ENCODE data around the gene OR2B2.

Gene OR2B2

GRCh38 chr6:27892649-27893058 lies 19.5 kb downstream of the OR2B2 start:
- Histone ChIP-seq H3K36me3 (no peaks in the 10 kb centered on the region), H3K27ac (peak overlapping the region; percentile 35 to 50), H3K4me1 (peaks cover 0 to 33% (median 19%) of the 10 kb centered on the region in 4 donors), H3K27me3 (peaks cover 0 to 46% of the 10 kb centered on the region in 2 donors), H3K9me3 (no peaks in the 10 kb centered on the region), H3K4me3 (peak overlapping the region; percentile 68 to 87)
- intact Hi-C loops (cut with DNase I; ENCODE audit: low total_unique reads), result loop anchor here (10.0 kb wide), 2 partner anchors 418 to 708 kb away; partner anchors contain the start of gene ZNF184
- no peak for TF ChIP-seq CTCF (IDR thresholded peaks at IDR 0.05)
- DNase-seq, result no peak

GRCh38 chr6:27891320-27891875 lies 20.8 kb downstream of the OR2B2 start:
- Histone ChIP-seq H3K4me1 (peaks cover 0 to 33% (median 19%) of the 10 kb centered on the region in 4 donors), H3K27ac (no peak overlapping the region), H3K27me3 (peaks cover 0 to 50% of the 10 kb centered on the region in 2 donors), H3K36me3 (no peaks in the 10 kb centered on the region), H3K9me3 (no peaks in the 10 kb centered on the region), H3K4me3 (no peak overlapping the region)
- DNase-seq, result no peak
- TF ChIP-seq CTCF (IDR thresholded peaks at IDR 0.05), result no peak
- intact Hi-C loops (cut with DNase I; ENCODE audit: low total_unique reads), result loop anchor here (10.0 kb wide), 2 partner anchors 417 to 707 kb away; partner anchors contain the start of gene ZNF184

GRCh38 chr6:27890445-27891319 lies 21.5 kb downstream of the OR2B2 start:
- H3K27me3 ChIP-seq, result peaks cover 0 to 50% of the 10 kb centered on the region in 2 donors
- intact Hi-C loops (cut with DNase I; ENCODE audit: low total_unique reads), result loop anchor here (10.0 kb wide), 2 partner anchors 416 to 706 kb away; partner anchors contain the start of gene ZNF184
- DNase-seq, result no peak
- TF ChIP-seq CTCF (IDR thresholded peaks at IDR 0.05), result no peak
- no peak overlapping the region for H3K27ac ChIP-seq
- H3K36me3 ChIP-seq, result no peaks in the 10 kb centered on the region
- no peaks in the 10 kb centered on the region for H3K9me3 ChIP-seq
- peaks cover 0 to 33% (median 19%) of the 10 kb centered on the region in 4 donors for H3K4me1 ChIP-seq
- H3K4me3 ChIP-seq, result peak overlapping the region; percentile 27 to 45

GRCh38 chr6:27889628-27890444 lies 22.4 kb downstream of the OR2B2 start:
- no peak for TF ChIP-seq CTCF (IDR thresholded peaks at IDR 0.05)
- no peak for DNase-seq
- H3K9me3 ChIP-seq, result no peaks in the 10 kb centered on the region
- H3K4me3 ChIP-seq, result peak overlapping the region; percentile 27 to 45
- H3K36me3 ChIP-seq, result no peaks in the 10 kb centered on the region
- intact Hi-C loops (cut with DNase I; ENCODE audit: low total_unique reads), result loop anchor here (10.0 kb wide), 2 partner anchors 415 to 705 kb away; partner anchors contain the start of gene ZNF184
- H3K27me3 ChIP-seq, result peaks cover 0 to 57% of the 10 kb centered on the region in 2 donors
- H3K27ac ChIP-seq, result no peak overlapping the region
- peaks cover 0 to 33% (median 19%) of the 10 kb centered on the region in 4 donors for H3K4me1 ChIP-seq

GRCh38 chr6:27889275-27889627 lies 22.9 kb downstream of the OR2B2 start:
- no peak for DNase-seq
- Histone ChIP-seq H3K27me3 (peaks cover 0 to 58% of the 10 kb centered on the region in 2 donors), H3K4me1 (peaks cover 0 to 33% (median 19%) of the 10 kb centered on the region in 4 donors), H3K27ac (no peak overlapping the region), H3K4me3 (no peak overlapping the region), H3K9me3 (no peaks in the 10 kb centered on the region), H3K36me3 (no peaks in the 10 kb centered on the region)
- intact Hi-C loops (cut with DNase I; ENCODE audit: low total_unique reads), result no loop called here
- TF ChIP-seq CTCF (IDR thresholded peaks at IDR 0.05), result no peak

Data from tibial artery (tissue), 4 donors.